UCSD-AML1 (cell line): ENCODE data around the gene PRODH.
"Not testable (repeated sequence)": the region's sequence is repeated elsewhere in the genome, so short reads cannot be mapped to it uniquely, and the experiment has no call there.

Experiments
- DNase-seq: peaks from one replicate; lab custom pipeline; 2025; ENCODE audit not compliant: unreplicated experiment; lab: John Stamatoyannopoulos, UW

PRODH gene

GRCh38 chr22:18909556-18909955, 26.5 kb downstream of the PRODH start:
- no peak for DNase-seq

- no peak for DNase-seq
Measured at GRCh38 chr22:18906896-18907295, 29.2 kb downstream of the PRODH start.

DNA sequence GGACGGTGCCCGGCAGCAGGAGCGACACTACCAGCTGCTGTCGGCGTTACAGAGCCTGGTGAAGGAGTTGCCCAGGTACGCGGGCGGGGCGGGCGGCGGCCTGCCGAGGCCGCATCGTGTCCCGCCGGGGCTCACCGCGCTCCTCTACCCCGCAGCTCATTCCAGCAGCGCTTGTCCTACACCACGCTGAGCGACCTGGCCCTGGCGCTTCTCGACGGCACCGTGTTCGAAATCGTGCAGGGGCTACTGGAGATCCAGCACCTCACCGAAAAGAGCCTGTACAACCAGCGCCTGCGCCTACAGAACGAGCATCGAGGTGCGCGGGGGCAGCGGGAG, 29.7 kb downstream of the PRODH start:
- not testable (repeated sequence) for DNase-seq

DNA sequence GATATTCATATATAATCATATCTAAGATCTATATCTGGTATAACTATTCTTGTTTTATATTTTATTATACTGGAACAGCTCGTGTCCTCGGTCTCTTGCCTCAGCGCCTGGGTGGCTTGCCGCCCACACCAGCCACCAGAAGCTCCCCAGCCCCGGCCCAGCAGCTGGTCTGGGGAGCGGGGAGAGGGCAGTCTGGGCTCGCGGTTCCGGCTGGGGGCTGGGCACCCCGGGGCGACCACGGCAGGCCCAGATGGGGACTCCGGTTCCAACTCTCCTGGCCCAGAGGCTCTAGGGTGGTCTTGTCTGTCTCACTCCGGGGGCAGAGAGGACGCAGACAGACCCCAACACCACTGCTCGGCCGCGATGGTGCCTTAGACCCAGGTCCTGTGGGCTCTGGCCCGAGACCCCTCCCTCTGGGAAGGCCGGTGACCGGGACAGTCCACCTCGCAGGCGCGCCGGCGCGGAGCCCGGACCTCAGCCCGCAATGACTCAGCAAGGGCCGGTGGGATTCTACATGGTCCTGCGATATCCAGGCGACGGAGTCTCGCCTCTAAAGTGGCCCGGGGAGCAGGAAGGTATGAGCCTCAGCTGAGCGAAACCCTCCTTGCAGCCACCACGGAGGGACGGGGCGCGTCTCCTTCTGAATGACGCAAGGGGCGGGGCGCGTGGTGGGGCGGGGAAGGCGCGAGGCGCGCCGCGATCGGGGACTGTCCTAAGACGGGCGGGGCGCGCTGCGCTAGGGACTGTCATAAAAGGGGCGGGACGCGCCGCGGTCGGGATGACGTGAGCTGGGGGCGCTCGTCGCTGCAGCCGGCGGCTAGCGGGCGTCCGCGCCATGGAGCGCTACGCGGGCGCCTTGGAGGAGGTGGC, 30.3 kb downstream of the PRODH start, which contains the start of gene DGCR6:
TSS of gene DGCR6 (plus strand) at position 781 of the 870 bp plus-strand sequence. CDS start at position 836, 55 bp downstream.
- DNase-seq, result no peak

DNA sequence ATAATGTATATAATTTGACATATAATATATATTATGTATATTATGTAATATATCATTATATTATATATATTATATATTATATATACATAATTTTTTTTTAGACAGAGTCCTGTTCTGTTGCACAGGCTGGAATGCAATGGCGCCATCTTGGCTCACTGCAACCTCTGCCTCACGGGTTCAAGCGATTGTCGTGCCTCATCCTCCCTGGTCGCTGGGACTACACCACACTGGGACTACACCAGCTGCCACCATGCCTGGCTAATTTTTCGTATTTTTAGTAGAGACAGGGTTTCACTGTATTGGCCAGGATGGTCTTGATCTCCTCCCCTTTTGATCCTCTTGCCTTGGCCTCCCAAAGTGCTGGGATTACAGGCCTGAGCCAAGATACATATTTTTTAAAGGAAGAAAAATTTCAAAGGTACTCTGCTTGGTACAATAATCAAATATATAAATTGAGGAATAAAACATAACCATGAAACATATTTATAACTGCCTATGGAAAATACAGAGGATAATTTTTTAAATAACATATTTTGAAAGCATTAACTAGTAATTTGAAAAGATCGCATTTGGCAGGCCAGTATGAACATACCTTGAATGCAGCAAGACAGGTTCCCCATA, 39.9 kb downstream of the PRODH start:
- DNase-seq, result not testable (repeated sequence)

- DNase-seq, result not testable (repeated sequence)
Measured at GRCh38 chr22:18893775-18894174, 42.3 kb downstream of the PRODH start.

DNA sequence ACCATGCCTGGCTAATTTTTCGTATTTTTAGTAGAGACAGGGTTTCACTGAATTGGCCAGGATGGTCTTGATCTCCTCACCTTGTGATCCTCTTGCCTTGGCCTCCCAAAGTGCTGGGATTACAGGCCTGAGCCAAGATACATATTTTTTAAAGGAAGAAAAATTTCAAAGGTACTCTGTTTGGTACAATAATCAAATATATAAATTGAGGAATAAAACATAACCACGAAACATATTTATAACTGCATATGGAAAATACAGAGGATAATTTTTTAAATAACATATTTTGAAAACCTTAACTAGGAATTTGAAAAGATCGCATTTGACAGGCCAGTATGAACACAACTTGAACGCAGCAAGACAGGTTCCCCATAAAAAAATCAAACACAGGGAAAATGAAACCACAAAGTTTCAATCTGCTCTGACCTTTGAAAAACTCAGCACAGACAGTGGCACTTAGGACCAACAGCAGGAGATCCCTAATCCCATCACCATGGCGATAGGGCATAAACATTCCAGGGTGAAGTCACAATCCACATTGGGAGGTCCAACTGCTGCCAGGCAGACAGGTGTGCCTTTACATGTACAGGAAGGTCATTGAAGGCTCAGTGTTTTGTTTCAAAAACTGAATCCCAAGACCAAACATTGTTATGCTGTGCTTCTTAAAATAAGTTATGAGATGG, 45.4 kb downstream of the PRODH start:
- DNase-seq, result not testable (repeated sequence)

DNA sequence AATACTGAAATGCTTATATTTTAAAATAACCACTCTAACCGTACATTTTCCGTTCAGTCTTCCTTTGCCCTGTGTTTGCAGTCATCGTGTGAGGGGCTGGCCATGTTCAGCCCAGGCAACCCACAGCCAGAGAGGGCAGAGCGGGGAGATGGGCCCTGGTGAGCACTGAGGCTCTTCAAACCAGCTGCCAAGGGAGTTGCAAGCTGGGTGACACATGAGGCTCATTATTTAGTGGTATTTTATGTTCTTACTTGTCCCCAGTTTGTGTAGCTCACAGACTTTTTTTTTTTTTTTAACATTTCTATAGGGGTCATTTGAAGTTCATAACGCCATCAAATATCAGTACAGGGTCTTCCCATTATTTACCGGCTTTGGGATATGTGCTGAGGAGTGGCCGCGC, 48.0 kb downstream of the PRODH start:
- no peak for DNase-seq

GRCh38 chr22:18884465-18884864, 51.6 kb downstream of the PRODH start:
- DNase-seq, result not testable (repeated sequence)

- not testable (repeated sequence) for DNase-seq
Measured at GRCh38 chr22:18881260-18881659, 54.8 kb downstream of the PRODH start.
